Erythroblast (primary cell): ENCODE results near the gene BORA.

ENCODE experiments used
- GATA1 ChIP-seq: IDR thresholded peaks from 2 replicates; pipeline ENCODE4 v1.6.1; 2011; ENCODE audit warnings: low read depth, mild to moderate bottlenecking, control low read depth, low read length, moderate library complexity
- POLR2A ChIP-seq: IDR thresholded peaks from 2 replicates; pipeline ENCODE4 v1.6.1; 2011; ENCODE audit warnings: mild to moderate bottlenecking, low read length

DNA sequence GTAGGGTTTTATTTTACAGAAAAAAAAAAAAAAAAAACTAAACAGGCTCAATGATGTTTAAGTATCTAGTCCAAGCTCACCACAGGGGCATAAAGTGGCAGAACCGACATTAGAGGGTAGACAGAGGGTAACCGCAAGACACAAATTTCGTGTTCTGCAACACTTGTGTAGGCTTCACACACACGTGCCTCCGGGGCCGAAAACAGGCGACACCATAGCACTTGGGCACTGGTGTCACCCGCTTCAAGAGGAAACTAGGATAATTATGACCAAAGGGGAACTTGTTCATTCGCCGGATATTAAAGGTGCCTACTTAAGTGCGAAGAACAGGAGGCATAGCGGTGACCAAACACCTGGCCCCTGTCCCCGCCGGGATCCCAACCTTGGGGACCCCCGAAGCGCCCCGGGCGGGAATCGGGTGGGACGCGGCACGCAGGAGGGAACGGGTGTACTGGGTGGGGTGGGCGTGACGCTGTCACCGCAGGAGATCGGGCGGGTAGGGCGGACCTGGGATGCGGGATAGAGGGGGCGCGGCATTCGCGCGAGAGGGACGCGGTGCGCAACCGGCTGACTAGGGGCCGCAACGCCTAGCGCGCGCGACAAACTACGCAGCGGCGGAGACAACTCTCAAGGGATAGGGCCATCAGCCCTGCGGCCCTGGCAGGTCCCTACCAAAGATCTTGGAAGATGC, 852 bp upstream of the BORA start:
- no peak for TF ChIP-seq POLR2A
- TF ChIP-seq GATA1: no peak
